Kidney (tissue), 14 donors: ENCODE results near the gene OPTC. TPM values are rescaled to one million over a fixed set of nuclear protein-coding genes. Genes with fewer than 3 reads are reported as not detected.

Experiments used
- DNase-seq, 5 donors: peaks; one replicate each; pipeline ENCODE4 v3.0.0-alpha.2; 2013 to 2020
- FAIRE-seq: peaks from 2 replicates; lab custom pipeline; 2012; peaks lifted over from hg19 to GRCh38; lab: Jason Lieb, UNC
- H3K27ac ChIP-seq, 2 donors: one replicate each; pipeline ENCODE4 v1.7.0; 2013; ENCODE audit warnings: low read depth in 2 of 2, low read length in 2 of 2, inconsistent platforms in 1 of 2
- H3K27me3 ChIP-seq: one replicate; pipeline ENCODE4 v1.7.1; 2013; ENCODE audit warnings: low read length, inconsistent platforms; ENCODE audit not compliant: control insufficient read depth, insufficient read depth
- H3K36me3 ChIP-seq, 3 donors: one replicate each; pipeline versions ENCODE4 v1.7.0 to v1.7.1; 2013; ENCODE audit warnings: low read length in 3 of 3, control low read depth in 1 of 3, inconsistent platforms in 1 of 3; ENCODE audit not compliant: insufficient read depth in 3 of 3, control insufficient read depth in 2 of 3
- H3K4me1 ChIP-seq, 3 donors: one replicate each; pipeline versions ENCODE4 v1.7.0 to v1.7.1; 2013; ENCODE audit warnings: low read length in 3 of 3, inconsistent platforms in 1 of 3, low read depth in 1 of 3; ENCODE audit not compliant: control insufficient read depth in 2 of 3, insufficient read depth in 2 of 3
- H3K4me3 ChIP-seq, 3 donors: one replicate each; pipeline versions ENCODE4 v1.7.0 to v1.8.1; 2013; ENCODE audit warnings: low read length in 3 of 3, control low read depth in 1 of 3, inconsistent platforms in 1 of 3
- H3K9ac ChIP-seq, 3 donors: one replicate each; pipeline versions ENCODE4 v1.7.0 to v1.7.1; 2013; ENCODE audit warnings: low read length in 3 of 3, control low read depth in 1 of 3, inconsistent platforms in 1 of 3
- H3K9me3 ChIP-seq, 3 donors: one replicate each; pipeline versions ENCODE4 v1.7.0 to v1.7.1; 2013; ENCODE audit warnings: low read length in 3 of 3, control low read depth in 1 of 3, inconsistent platforms in 1 of 3; ENCODE audit not compliant: control insufficient read depth in 2 of 3, insufficient read depth in 1 of 3
- intact Hi-C: fragments of 100-400 bp; cut with DNase I; formaldehyde crosslinking; loops from one replicate; pipeline ENCODE4 v1.11.1; 2022
- polyA plus RNA-seq: library from polyadenylated mRNA; stranded (reverse); fragments of 350-450 nt; fragmentation: Illumina TruSeq; extraction: RNeasy Lipid Tissue Mini Kit (QIAGEN cat#74804); gene quantifications from one replicate; pipeline ENCODE4 v1.2.3, GENCODE V29; 2014; ENCODE audit warnings: low read depth, low replicate concordance; ENCODE audit not compliant: insufficient read depth
- total RNA-seq: library from RNA; stranded (reverse); fragmentation: NEBNext Ultra II Directional; extraction: Animal tissue kit (Norgen Biotek cat#: 25700); gene quantifications from one replicate; pipeline ENCODE4 v1.2.1, GENCODE V29; 2021
- TF ChIP-seq, protein P1 (sequence below): IDR thresholded peaks from 3 replicates; pipeline ENCODE4 v1.5.1; 2012; ENCODE audit warnings: mild to moderate bottlenecking, moderate library complexity, borderline replicate concordance; ENCODE audit not compliant: insufficient read depth; ENCODE audit errors: extremely low read depth
- donor health status: control.
- donor health status: control.
- donor health status: control.
- donor health status: control.
- donor health status: control.
- donor health status: DM: yes; HTN: yes; CAD: no.
- donor health status: Normal renal cell carcinoma (clear cell type).

OPTC gene
- total and polyA plus RNA-seq, 2 donors from 2014 or later = not detected

DNA sequence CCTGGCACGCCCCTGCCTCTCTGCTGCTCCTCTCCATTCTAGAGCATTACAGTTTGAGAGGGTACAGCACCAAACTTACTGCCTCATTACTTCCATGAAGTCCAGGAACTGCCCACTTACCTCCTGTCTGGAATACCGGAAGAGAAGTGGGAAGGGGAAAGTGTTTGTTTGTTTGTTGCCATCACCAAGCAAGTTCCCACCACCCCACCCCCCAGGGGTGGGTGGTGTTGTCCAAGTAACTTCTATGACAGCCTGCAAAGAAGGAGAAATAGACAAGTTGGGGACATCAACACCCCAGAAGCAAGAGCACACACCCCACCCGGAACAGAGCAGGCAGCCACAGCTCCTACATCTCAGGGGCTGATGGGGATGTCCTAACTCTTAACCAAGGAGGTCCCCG, 18.0 kb downstream of the OPTC start:
- no peak for FAIRE-seq
- TF ChIP-seq, protein P1, sequence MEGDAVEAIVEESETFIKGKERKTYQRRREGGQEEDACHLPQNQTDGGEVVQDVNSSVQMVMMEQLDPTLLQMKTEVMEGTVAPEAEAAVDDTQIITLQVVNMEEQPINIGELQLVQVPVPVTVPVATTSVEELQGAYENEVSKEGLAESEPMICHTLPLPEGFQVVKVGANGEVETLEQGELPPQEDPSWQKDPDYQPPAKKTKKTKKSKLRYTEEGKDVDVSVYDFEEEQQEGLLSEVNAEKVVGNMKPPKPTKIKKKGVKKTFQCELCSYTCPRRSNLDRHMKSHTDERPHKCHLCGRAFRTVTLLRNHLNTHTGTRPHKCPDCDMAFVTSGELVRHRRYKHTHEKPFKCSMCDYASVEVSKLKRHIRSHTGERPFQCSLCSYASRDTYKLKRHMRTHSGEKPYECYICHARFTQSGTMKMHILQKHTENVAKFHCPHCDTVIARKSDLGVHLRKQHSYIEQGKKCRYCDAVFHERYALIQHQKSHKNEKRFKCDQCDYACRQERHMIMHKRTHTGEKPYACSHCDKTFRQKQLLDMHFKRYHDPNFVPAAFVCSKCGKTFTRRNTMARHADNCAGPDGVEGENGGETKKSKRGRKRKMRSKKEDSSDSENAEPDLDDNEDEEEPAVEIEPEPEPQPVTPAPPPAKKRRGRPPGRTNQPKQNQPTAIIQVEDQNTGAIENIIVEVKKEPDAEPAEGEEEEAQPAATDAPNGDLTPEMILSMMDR = no peak
- Histone ChIP-seq H3K27me3 (no peaks in the 10 kb centered on the region), H3K9me3 (no peaks in the 10 kb centered on the region), H3K27ac (peak overlapping the region in 1 of 2 donors; percentile 10), H3K4me1 (peaks cover 0 to 5% (median 0%) of the 10 kb centered on the region in 3 donors), H3K9ac (no peak overlapping the region), H3K4me3 (no peak overlapping the region), H3K36me3 (no peaks in the 10 kb centered on the region)
- intact Hi-C loops = no loop called here
- peak in 1 of 5 donors; percentile 25 for DNase-seq

DNA sequence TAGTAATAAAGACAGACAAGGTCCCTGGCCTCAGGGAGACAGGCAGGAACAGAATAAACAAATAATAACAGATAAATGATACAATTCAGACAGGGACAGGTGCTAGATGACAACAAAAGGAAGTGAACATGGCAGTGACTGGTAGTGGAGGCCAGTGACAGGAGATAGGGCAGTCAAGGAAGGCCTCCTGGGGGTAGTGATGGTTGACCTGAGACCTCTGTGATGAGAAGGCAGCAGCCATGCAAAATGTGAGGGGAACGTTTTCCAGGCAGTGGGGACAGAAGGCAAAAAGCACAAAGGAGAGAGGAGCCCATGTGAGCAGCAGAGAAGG, 18.5 kb downstream of the OPTC start:
- Histone ChIP-seq H3K9ac (no peak overlapping the region), H3K4me3 (no peak overlapping the region), H3K36me3 (no peaks in the 10 kb centered on the region), H3K4me1 (peaks cover 0 to 3% (median 0%) of the 10 kb centered on the region in 3 donors), H3K9me3 (no peaks in the 10 kb centered on the region), H3K27me3 (no peaks in the 10 kb centered on the region), H3K27ac (no peak overlapping the region)
- intact Hi-C loops = no loop called here
- FAIRE-seq = no peak
- DNase-seq = no peak
- TF ChIP-seq, protein P1 = no peak

DNA sequence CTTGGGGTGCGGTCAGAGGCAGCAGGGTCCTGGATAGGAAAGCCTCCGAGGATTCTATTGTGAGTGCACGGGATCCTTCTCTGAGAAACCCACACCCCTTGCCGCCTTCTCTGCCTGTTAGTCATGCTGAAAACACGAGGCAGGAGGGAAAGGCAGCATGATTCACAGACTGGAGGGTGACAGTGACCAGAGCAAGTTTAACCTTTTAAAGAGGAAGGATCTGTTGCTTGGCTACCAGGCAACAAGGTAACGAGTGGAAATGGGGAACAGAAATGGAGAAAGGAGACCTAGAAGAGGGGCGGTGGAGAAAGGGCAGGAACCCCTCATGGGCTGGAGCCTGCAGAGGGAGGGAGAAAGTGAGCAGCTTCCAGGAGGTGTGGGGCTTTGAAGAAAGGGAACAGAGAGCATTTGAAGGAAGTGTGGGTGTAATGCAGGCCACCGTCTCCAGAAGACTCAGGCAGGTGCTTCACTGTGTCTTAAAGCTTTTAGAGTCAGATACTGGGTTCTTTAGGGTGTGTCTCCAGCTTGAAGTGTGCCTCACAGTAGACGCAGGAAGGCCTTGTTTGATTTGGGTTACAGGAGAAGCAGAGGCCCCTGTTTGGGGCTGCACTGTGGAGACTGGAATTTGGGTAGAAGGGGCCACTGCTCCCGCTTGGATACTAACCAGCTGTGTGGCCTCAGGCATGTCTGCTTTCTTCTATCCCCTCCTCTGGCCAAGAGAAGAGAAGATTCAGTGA, 19.1 kb downstream of the OPTC start:
- Histone ChIP-seq H3K4me3 (no peak overlapping the region), H3K27me3 (no peaks in the 10 kb centered on the region), H3K4me1 (peaks cover 0 to 3% (median 0%) of the 10 kb centered on the region in 3 donors), H3K27ac (no peak overlapping the region), H3K9me3 (no peaks in the 10 kb centered on the region), H3K9ac (no peak overlapping the region), H3K36me3 (no peaks in the 10 kb centered on the region)
- intact Hi-C loops = no loop called here
- FAIRE-seq (no peak), DNase-seq (peak in 1 of 5 donors; percentile 55)
- TF ChIP-seq, protein P1 = no peak
